Urinary bladder (tissue), 4 donors: ENCODE results near the gene ZNF700. TPM values are rescaled to one million over a fixed set of nuclear protein-coding genes. Genes with fewer than 3 reads are reported as not detected.
"Not testable (repeated sequence)": the region's sequence is repeated elsewhere in the genome, so short reads cannot be mapped to it uniquely, and the experiment has no call there.

ENCODE experiments used
- DNase-seq: peaks from one replicate; pipeline ENCODE4 v3.0.0-alpha.2; 2015; ENCODE audit errors: extremely low spot score
- H3K27ac ChIP-seq: one replicate; pipeline ENCODE4 v1.5.1; 2013; ENCODE audit warnings: low read depth, mild to moderate bottlenecking, moderate library complexity
- H3K36me3 ChIP-seq: one replicate; pipeline ENCODE4 v1.6.1; 2013; ENCODE audit warnings: mild to moderate bottlenecking, moderate library complexity; ENCODE audit not compliant: insufficient read depth
- H3K4me1 ChIP-seq: one replicate; pipeline ENCODE4 v1.6.1; 2013; ENCODE audit warnings: mild to moderate bottlenecking, moderate library complexity; ENCODE audit not compliant: insufficient read depth
- H3K4me3 ChIP-seq: one replicate; pipeline ENCODE4 v1.5.1; 2013; ENCODE audit warnings: low read depth, low read length
- WGBS: extraction: QIAGEN DNeasy Blood & Tissue Kit; methylation state at CpG from one replicate; pipeline ENCODE4 v1.1.7; 2013; 5-methylcytosine and 5-hydroxymethylcytosine counted together
- polyA plus RNA-seq: library from polyadenylated mRNA; stranded (reverse); fragments of 200-250 nt; gene quantifications from one replicate; pipeline ENCODE4 v1.2.3, GENCODE V29; 2013
- total RNA-seq: library from RNA; depleted of rRNA; stranded (reverse); fragments of >200 nt; gene quantifications from one replicate; pipeline ENCODE4 v1.2.3, GENCODE V29; 2014
- donor health status: healthy with polysubstance abuse.
- donor health status: healthy.

ZNF700 gene
- total and polyA plus RNA-seq, 2 donors: 6.0 to 29.3 TPM

DNA sequence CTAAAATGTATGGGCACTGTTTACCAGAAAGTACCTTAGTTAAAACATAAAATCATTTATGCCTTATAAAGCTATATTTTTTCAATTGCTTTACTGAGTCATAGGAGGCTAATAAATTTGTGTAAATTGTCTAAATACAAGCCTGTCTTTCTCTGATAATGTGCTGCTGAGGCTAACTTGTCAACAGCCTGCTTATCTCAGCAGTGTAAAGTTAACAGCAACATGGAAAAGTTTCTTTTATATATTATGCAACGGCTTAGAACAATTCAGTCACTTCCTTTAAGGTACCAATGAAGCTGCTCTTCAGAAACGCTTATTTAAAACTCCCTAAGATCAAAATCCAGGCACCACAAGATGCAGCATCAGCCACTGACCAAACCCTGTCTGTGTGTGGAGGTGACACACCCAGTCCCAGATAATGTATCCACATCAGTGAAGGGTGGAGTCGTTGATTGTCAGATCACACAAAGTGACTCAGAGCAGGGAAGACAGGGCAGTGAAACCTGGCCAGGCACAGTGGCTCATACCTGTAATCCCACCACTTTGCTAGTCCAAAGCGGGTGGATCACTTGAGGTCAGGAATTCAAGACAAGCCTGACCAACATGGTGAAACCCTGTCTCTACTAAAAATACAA is 10.4 kb upstream of the ZNF700 start:
- not testable (repeated sequence) for H3K4me3 ChIP-seq, DNase-seq, H3K4me1 ChIP-seq, H3K36me3 ChIP-seq, H3K27ac ChIP-seq
- WGBS: 89% methylated on average over 4 of the region's 4 CpGs

DNA sequence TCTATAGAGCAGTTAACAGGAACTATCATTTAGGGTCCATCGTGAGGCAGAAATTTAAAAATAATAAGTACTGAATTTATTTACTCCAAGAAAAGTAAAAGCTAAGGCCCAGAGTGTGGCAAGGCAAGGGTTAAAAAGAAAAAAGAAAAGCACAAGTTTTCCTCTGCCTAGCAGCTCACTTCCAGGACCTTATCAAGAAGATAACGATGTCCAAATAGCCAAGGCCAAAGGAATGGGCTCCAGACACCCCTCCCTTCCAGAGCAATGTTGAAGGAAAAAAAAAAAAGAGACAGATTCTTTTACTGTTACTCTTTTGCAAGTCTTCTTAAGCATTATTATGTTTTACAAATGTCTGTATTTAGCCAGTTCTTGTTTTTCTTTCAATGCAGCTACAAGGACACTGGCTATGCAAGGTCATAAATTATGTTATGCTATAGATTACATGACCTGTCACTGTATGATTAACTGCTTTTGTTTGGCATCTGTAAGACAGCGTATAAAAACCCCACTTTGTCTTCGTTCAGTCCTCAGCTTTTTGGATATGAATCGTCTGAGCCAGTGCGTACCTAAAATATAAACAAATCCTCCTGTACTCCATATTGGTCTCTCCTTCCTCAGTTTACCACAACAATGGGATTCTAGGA is 2.9 kb upstream of the ZNF700 start:
- no peak for DNase-seq
- no peak overlapping the region for H3K27ac ChIP-seq
- no peaks in the 10 kb centered on the region for H3K4me1 ChIP-seq
- H3K36me3 ChIP-seq: no peaks in the 10 kb centered on the region
- no peak overlapping the region for H3K4me3 ChIP-seq
- 19% methylated on average over 6 of the region's 6 CpGs for WGBS

- H3K4me3 ChIP-seq: peak overlapping the region; percentile 88
- DNase-seq, H3K4me1 ChIP-seq, H3K36me3 ChIP-seq: not testable (repeated sequence)
- 8% methylated on average over 10 of the region's 10 CpGs for WGBS
- H3K27ac ChIP-seq: peak overlapping the region; percentile 87
Measured at GRCh38 chr19:11925651-11926187, 812 bp downstream of the ZNF700 start.

DNA sequence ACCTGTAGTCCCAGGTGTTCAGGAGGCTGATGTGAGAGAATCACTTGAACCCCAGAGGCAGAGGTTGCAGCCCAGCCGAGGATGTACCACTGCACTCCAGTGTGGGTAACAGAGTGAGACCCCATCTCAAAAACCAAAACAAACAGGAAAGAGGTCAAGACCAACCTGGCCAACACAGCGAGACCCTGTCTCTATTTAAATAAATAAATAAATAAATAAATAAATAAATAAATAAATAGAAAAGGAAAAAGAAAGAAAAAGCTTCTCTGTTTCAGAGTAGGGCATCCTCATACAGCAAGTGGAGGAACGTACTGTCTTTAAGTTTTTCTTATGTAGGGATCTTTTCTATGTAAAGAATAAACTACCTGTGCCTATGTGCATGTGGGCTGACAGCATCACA is 2.3 kb downstream of the ZNF700 start:
- H3K4me1 ChIP-seq: no peaks in the 10 kb centered on the region
- H3K4me3 ChIP-seq: no peak overlapping the region
- 94% methylated on average over 3 of the region's 3 CpGs for WGBS
- no peaks in the 10 kb centered on the region for H3K36me3 ChIP-seq
- no peak overlapping the region for H3K27ac ChIP-seq
- no peak for DNase-seq

- Histone ChIP-seq H3K27ac (no peak overlapping the region), H3K4me3 (no peak overlapping the region), H3K36me3 (no peaks in the 10 kb centered on the region), H3K4me1 (no peaks in the 10 kb centered on the region)
- DNase-seq: no peak
- WGBS: 85% methylated on average over 3 of the region's 3 CpGs
Measured at GRCh38 chr19:11931051-11931450, 6.1 kb downstream of the ZNF700 start.

DNA sequence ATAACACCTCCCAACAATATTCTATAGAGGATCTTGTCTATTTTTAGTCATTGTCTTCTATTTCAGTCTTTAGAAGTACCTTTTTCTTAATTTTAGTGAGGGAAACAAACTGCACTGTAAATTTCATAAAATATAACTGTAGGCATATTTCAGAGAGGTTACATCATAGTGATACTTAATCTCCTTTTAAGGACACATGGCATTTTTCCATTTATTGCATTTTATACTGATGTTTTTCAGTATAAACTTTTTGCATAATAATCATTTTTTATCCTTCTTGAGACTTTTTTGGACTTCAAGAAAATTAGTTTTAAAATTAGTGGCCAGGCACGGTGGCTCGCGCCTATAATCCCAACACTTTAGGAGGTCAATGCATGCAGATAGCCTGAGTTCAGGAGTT is 6.6 kb downstream of the ZNF700 start:
- H3K4me1 ChIP-seq: no peaks in the 10 kb centered on the region
- WGBS: 94% methylated on average over 3 of the region's 3 CpGs
- DNase-seq: no peak
- no peak overlapping the region for H3K4me3 ChIP-seq
- H3K36me3 ChIP-seq: no peaks in the 10 kb centered on the region
- H3K27ac ChIP-seq: no peak overlapping the region

DNA sequence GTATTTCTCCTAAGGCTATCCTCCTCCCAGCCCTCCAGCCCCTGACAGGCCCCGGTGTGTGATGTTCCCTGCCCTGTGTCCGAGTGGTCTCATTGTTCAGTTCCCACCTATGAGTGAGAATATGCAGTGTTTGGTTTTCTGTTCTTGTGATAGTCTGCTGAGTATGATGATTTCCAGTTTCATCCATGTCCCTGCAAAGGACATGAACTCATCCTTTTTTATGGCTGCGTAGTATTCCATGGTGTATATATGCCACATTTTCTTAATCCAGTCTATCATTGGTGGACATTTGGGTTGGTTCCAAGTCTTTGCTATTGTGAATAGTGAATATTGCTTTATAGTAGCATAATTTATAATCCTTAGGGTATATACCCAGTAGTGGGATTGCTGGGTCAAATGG is 10.9 kb downstream of the ZNF700 start:
- not testable (repeated sequence) for DNase-seq

DNA sequence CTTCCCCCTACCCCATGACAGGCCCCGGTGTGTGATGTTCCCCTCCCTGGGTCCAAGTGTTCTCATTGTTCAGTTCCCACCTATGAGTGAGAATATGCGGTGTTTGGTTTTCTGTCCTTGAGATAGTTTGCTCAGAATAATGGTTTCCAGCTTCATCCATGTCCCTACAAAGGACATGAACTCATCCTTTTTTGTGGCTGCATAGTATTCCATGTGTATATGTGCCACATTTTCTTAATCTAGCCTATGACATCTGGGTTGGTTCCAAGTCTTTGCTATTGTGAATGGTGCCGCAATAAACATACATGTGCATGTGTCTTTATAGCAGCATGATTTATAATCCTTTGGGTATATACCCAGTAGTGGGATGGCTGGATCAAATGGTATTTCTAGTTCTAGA is 13.5 kb downstream of the ZNF700 start:
- WGBS: 100% methylated on average over 3 of the region's 3 CpGs
- H3K27ac ChIP-seq, H3K4me3 ChIP-seq, DNase-seq, H3K36me3 ChIP-seq, H3K4me1 ChIP-seq: not testable (repeated sequence)

More for the DNA sequence above, 10.9 kb downstream of the ZNF700 start:
- 99% methylated on average over 3 of the region's 3 CpGs for WGBS
- not testable (repeated sequence) for H3K4me3 ChIP-seq, H3K4me1 ChIP-seq, H3K27ac ChIP-seq, H3K36me3 ChIP-seq

DNA sequence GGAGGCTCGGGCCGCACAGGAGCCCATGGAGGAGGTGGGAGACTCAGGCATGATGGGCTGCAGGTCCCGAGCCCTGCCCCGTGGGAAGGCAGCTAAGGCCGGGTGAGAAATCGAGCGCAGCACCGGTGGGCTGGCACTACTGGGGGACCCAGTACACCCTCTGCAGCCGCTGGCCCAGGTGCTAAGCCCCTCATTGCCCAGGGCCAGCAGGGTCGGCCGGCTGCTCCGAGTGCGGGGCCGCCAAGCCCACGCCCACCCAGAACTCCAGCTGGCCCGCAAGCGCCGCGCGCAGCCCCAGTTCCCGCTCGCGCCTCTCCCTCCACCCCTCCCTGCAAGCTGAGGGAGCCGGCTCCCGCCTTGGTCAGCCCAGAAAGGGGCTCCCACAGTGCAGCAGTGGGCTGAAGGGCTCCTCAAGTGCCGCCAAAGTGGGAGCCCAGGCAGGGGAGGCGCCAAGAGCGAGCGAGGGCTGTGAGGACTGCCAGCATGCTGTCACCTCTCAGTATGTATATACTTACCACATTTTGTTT is 16.5 kb downstream of the ZNF700 start:
- H3K36me3 ChIP-seq, H3K27ac ChIP-seq, H3K4me1 ChIP-seq, DNase-seq, H3K4me3 ChIP-seq: not testable (repeated sequence)
- WGBS: 98% methylated on average over 29 of the region's 29 CpGs

GRCh38 chr19:11942008-11942842 is 17.3 kb downstream of the ZNF700 start:
- H3K4me1 ChIP-seq: no peaks in the 10 kb centered on the region
- DNase-seq: no peak
- peaks cover 2% of the 10 kb centered on the region for H3K36me3 ChIP-seq
- WGBS: 98% methylated on average over 10 of the region's 10 CpGs
- H3K27ac ChIP-seq: no peak overlapping the region
- no peak overlapping the region for H3K4me3 ChIP-seq

- DNase-seq: no peak
Measured at GRCh38 chr19:11942843-11943108, 17.9 kb downstream of the ZNF700 start.

DNA sequence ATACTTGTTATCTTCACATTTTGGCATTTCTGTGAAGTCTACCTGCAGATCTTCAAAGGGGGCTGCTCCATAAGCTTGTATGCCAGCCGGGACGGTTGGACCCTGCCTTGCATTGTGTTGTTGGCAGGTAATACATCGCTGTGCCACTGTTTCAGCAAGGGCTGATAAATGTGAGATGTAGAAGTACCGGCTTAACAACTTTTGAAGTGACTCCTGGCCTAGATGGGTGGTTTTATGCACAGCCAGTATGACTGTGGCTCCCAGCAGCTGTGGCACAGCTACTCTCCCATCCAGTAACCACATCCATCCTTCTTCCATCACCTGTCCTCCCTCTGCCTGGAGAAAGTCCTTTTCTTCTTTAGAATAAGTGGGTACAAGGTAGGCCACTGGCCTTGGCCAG is 19.7 kb downstream of the ZNF700 start:
- no peak overlapping the region for H3K4me3 ChIP-seq
- peaks cover 7% of the 10 kb centered on the region for H3K36me3 ChIP-seq
- no peak overlapping the region for H3K27ac ChIP-seq
- H3K4me1 ChIP-seq: no peaks in the 10 kb centered on the region
- whole genome bisulfite sequencing: 98% methylated on average over 4 of the region's 4 CpGs
- DNase-seq: no peak

More at GRCh38 chr19:11942843-11943108, 17.9 kb downstream of the ZNF700 start:
- H3K4me1 ChIP-seq: no peaks in the 10 kb centered on the region
- peaks cover 2% of the 10 kb centered on the region for H3K36me3 ChIP-seq
- H3K4me3 ChIP-seq: no peak overlapping the region
- H3K27ac ChIP-seq: no peak overlapping the region

GRCh38 chr19:11948646-11949045 is 23.7 kb downstream of the ZNF700 start:
- H3K36me3 ChIP-seq: peaks cover 12% of the 10 kb centered on the region
- H3K27ac ChIP-seq: no peak overlapping the region
- H3K4me3 ChIP-seq: no peak overlapping the region
- 95% methylated on average over 3 of the region's 3 CpGs for WGBS
- H3K4me1 ChIP-seq: no peaks in the 10 kb centered on the region
- DNase-seq: no peak

DNA sequence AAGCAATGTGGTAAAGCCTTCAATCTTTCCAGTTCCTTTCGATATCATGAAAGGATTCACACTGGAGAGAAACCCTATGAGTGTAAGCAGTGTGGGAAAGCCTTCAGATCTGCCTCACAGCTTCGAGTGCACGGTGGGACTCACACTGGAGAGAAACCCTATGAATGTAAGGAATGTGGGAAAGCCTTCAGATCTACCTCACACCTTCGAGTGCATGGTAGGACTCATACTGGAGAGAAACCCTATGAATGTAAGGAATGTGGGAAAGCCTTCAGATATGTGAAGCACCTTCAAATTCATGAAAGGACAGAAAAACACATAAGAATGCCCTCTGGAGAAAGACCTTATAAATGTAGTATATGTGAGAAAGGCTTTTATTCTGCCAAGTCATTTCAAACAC is 24.3 kb downstream of the ZNF700 start:
- over 99% methylated on average over 4 of the region's 4 CpGs for WGBS
- Histone ChIP-seq H3K4me3 (no peak overlapping the region), H3K36me3 (peaks cover 12% of the 10 kb centered on the region), H3K4me1 (no peaks in the 10 kb centered on the region), H3K27ac (no peak overlapping the region)
- DNase-seq: no peak
